ENCODE data around the gene ZNF665.

The ZNF665 gene

GRCh38 chr19:53157626-53158025 is 35.5 kb downstream of the ZNF665 start:
- DNase-seq (ENCODE audit: low read depth, low spot score) = peak; percentile 18
- peak overlapping the region; percentile 65 for H3K4me3 ChIP-seq (ENCODE audit: low read depth, low read length)
- TF ChIP-seq CTCF (IDR thresholded peaks at IDR 0.05; ENCODE audit: low read depth, low read length) = no peak
- in situ Hi-C loops (cut with HindIII; ENCODE audit: low sequenced_read_pairs) = no loop called here

- TF ChIP-seq CTCF (IDR thresholded peaks at IDR 0.05; ENCODE audit: low read depth, low read length) = no peak
- no peak overlapping the region for H3K4me3 ChIP-seq (ENCODE audit: low read depth, low read length)
- no peak for DNase-seq (ENCODE audit: low read depth, low spot score)
- in situ Hi-C loops (cut with HindIII; ENCODE audit: low sequenced_read_pairs) = no loop called here
These were observed 36.3 kb downstream of the ZNF665 start for GRCh38 chr19:53156850-53157249.

GRCh38 chr19:53147645-53148044 is 45.5 kb downstream of the ZNF665 start:
- in situ Hi-C loops (cut with HindIII; ENCODE audit: low sequenced_read_pairs) = no loop called here
- no peak for TF ChIP-seq CTCF (IDR thresholded peaks at IDR 0.05; ENCODE audit: low read depth, low read length)
- no peak overlapping the region for H3K4me3 ChIP-seq (ENCODE audit: low read depth, low read length)
- DNase-seq (ENCODE audit: low read depth, low spot score) = peak; percentile 19

- in situ Hi-C loops (cut with HindIII; ENCODE audit: low sequenced_read_pairs) = no loop called here
- TF ChIP-seq CTCF (IDR thresholded peaks at IDR 0.05; ENCODE audit: low read depth, low read length) = no peak
- no peak overlapping the region for H3K4me3 ChIP-seq (ENCODE audit: low read depth, low read length)
- DNase-seq (ENCODE audit: low read depth, low spot score) = no peak
These were observed 52.8 kb downstream of the ZNF665 start for GRCh38 chr19:53140351-53140750.

GRCh38 chr19:53136432-53136831 is 56.7 kb downstream of the ZNF665 start:
- in situ Hi-C loops (cut with HindIII; ENCODE audit: low sequenced_read_pairs) = no loop called here
- DNase-seq (ENCODE audit: low read depth, low spot score) = no peak
- no peak for TF ChIP-seq CTCF (IDR thresholded peaks at IDR 0.05; ENCODE audit: low read depth, low read length)
- no peak overlapping the region for H3K4me3 ChIP-seq (ENCODE audit: low read depth, low read length)

GRCh38 chr19:53132141-53132991 is 60.8 kb downstream of the ZNF665 start, which contains the start of gene ZNF415:
Gene ZNF415 (minus strand): TSS chr19:53132910. CDS start chr19:53122676, 10,234 bp downstream.
- peak within 1 kb of the TSS; percentile 50 for H3K4me3 ChIP-seq (ENCODE audit: low read depth, low read length)
- in situ Hi-C loops (cut with HindIII; ENCODE audit: low sequenced_read_pairs) = no loop called here
- peak; percentile 72 for DNase-seq (ENCODE audit: low read depth, low spot score)
- TF ChIP-seq CTCF (IDR thresholded peaks at IDR 0.05; ENCODE audit: low read depth, low read length) = no peak
